ENCODE data around the gene UPF2.

Gene UPF2

GRCh38 chr10:11936389-11937152, 106.0 kb downstream of the UPF2 start:
- H3K9me3 ChIP-seq (ENCODE audit: insufficient read depth, low read length, severe bottlenecking): no peaks in the 10 kb centered on the region
- no peak overlapping the region for H3K4me2 ChIP-seq (ENCODE audit: insufficient read depth, low read length)
- no peaks in the 10 kb centered on the region for H3K79me2 ChIP-seq (ENCODE audit: insufficient read depth, low read length)
- no peak for TF ChIP-seq EZH2 (IDR thresholded peaks at IDR 0.05; ENCODE audit: borderline replicate concordance, low read depth, low read length, severe bottlenecking)
- TF ChIP-seq, protein P1, sequence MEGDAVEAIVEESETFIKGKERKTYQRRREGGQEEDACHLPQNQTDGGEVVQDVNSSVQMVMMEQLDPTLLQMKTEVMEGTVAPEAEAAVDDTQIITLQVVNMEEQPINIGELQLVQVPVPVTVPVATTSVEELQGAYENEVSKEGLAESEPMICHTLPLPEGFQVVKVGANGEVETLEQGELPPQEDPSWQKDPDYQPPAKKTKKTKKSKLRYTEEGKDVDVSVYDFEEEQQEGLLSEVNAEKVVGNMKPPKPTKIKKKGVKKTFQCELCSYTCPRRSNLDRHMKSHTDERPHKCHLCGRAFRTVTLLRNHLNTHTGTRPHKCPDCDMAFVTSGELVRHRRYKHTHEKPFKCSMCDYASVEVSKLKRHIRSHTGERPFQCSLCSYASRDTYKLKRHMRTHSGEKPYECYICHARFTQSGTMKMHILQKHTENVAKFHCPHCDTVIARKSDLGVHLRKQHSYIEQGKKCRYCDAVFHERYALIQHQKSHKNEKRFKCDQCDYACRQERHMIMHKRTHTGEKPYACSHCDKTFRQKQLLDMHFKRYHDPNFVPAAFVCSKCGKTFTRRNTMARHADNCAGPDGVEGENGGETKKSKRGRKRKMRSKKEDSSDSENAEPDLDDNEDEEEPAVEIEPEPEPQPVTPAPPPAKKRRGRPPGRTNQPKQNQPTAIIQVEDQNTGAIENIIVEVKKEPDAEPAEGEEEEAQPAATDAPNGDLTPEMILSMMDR (IDR thresholded peaks at IDR 0.05; ENCODE audit: borderline replicate concordance, extremely low read depth, low read length, poor library complexity, severe bottlenecking): no peak
- H3K27ac ChIP-seq (ENCODE audit: low read length): no peak overlapping the region
- no peaks in the 10 kb centered on the region for H3K4me1 ChIP-seq (ENCODE audit: insufficient read depth, low read length)
- H3K9ac ChIP-seq (ENCODE audit: low read depth, low read length): no peak overlapping the region
- no peak overlapping the region for H3K4me3 ChIP-seq (ENCODE audit: low read depth in 1 of 2, low read length in 2 of 2)
- no peaks in the 10 kb centered on the region for H4K20me1 ChIP-seq (ENCODE audit: insufficient read depth, low read length)
- DNase-seq (no peak), ATAC-seq (ENCODE audit: insufficient read depth, low read depth) (no peak)
- no peaks in the 10 kb centered on the region for H3K27me3 ChIP-seq (ENCODE audit: insufficient read depth, low read length, poor library complexity)
- H3K36me3 ChIP-seq (ENCODE audit: insufficient read depth, low read length): peaks cover 58% of the 10 kb centered on the region
- no peak overlapping the region for H2AFZ ChIP-seq (ENCODE audit: low read depth, low read length)

DNA sequence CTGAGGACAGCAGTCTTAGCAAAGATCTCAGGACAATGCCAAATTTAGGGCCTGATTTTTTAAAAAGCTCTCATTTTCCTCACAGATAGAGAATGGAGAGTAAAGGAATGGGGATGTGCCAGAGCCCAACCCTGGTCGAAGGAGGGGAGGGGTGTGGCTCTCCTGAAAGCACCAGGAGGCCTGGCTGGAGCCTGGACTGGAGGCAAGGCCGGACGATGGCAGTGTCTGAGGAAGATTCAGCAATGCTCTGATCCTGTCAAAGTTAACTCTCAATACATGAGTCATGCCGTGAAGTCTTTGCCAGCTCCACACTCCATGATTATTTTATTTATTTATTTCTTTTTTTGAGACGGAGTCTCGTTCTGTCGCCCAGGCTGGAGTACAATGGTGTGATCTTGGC, 108.3 kb downstream of the UPF2 start:
- TF ChIP-seq, protein P1 (IDR thresholded peaks at IDR 0.05; ENCODE audit: borderline replicate concordance, extremely low read depth, low read length, poor library complexity, severe bottlenecking): no peak
- TF ChIP-seq EZH2 (IDR thresholded peaks at IDR 0.05; ENCODE audit: borderline replicate concordance, low read depth, low read length, severe bottlenecking): no peak
- H3K27ac ChIP-seq (ENCODE audit: low read length): no peak overlapping the region
- H3K36me3 ChIP-seq (ENCODE audit: insufficient read depth, low read length): peaks cover 63% of the 10 kb centered on the region
- H3K4me1 ChIP-seq (ENCODE audit: insufficient read depth, low read length): no peaks in the 10 kb centered on the region
- ATAC-seq (ENCODE audit: insufficient read depth, low read depth) (no peak), DNase-seq (no peak)
- H3K27me3 ChIP-seq (ENCODE audit: insufficient read depth, low read length, poor library complexity): no peaks in the 10 kb centered on the region
- H3K4me2 ChIP-seq (ENCODE audit: insufficient read depth, low read length): no peak overlapping the region
- no peak overlapping the region for H2AFZ ChIP-seq (ENCODE audit: low read depth, low read length)
- H3K9ac ChIP-seq (ENCODE audit: low read depth, low read length): no peak overlapping the region
- no peak overlapping the region for H3K4me3 ChIP-seq (ENCODE audit: low read depth in 1 of 2, low read length in 2 of 2)
- no peaks in the 10 kb centered on the region for H3K79me2 ChIP-seq (ENCODE audit: insufficient read depth, low read length)
- no peaks in the 10 kb centered on the region for H4K20me1 ChIP-seq (ENCODE audit: insufficient read depth, low read length)
- H3K9me3 ChIP-seq (ENCODE audit: insufficient read depth, low read length, severe bottlenecking): no peaks in the 10 kb centered on the region

GRCh38 chr10:11933577-11934223, 108.9 kb downstream of the UPF2 start:
- H3K4me2 ChIP-seq (ENCODE audit: insufficient read depth, low read length): no peak overlapping the region
- no peak overlapping the region for H3K27ac ChIP-seq (ENCODE audit: low read length)
- no peak overlapping the region for H3K4me3 ChIP-seq (ENCODE audit: low read depth in 1 of 2, low read length in 2 of 2)
- H2AFZ ChIP-seq (ENCODE audit: low read depth, low read length): no peak overlapping the region
- H4K20me1 ChIP-seq (ENCODE audit: insufficient read depth, low read length): no peaks in the 10 kb centered on the region
- no peak for ATAC-seq (ENCODE audit: insufficient read depth, low read depth)
- no peak for TF ChIP-seq EZH2 (IDR thresholded peaks at IDR 0.05; ENCODE audit: borderline replicate concordance, low read depth, low read length, severe bottlenecking)
- TF ChIP-seq, protein P1 (IDR thresholded peaks at IDR 0.05; ENCODE audit: borderline replicate concordance, extremely low read depth, low read length, poor library complexity, severe bottlenecking): no peak
- no peak for DNase-seq
- peaks cover 69% of the 10 kb centered on the region for H3K36me3 ChIP-seq (ENCODE audit: insufficient read depth, low read length)
- H3K9ac ChIP-seq (ENCODE audit: low read depth, low read length): no peak overlapping the region
- H3K79me2 ChIP-seq (ENCODE audit: insufficient read depth, low read length): no peaks in the 10 kb centered on the region
- H3K9me3 ChIP-seq (ENCODE audit: insufficient read depth, low read length, severe bottlenecking): no peaks in the 10 kb centered on the region
- no peaks in the 10 kb centered on the region for H3K27me3 ChIP-seq (ENCODE audit: insufficient read depth, low read length, poor library complexity)
- no peaks in the 10 kb centered on the region for H3K4me1 ChIP-seq (ENCODE audit: insufficient read depth, low read length)

Data from DND-41 (cell line).